Umbilical cord (tissue), 2 donors: ENCODE data around the gene CAVIN4. TPM values are rescaled to one million over a fixed set of nuclear protein-coding genes. Genes with fewer than 3 reads are reported as not detected.

Source experiments
- DNase-seq: peaks from one replicate; pipeline ENCODE4 v3.0.0-alpha.2; 2015; ENCODE audit warnings: low spot score
- total RNA-seq: library from RNA; depleted of rRNA; stranded (reverse); fragments of >200 nt; gene quantifications from one replicate; pipeline ENCODE4 v1.2.3, GENCODE V29; 2014; ENCODE audit warnings: low replicate concordance; ENCODE audit not compliant: insufficient read depth

CAVIN4 gene
- total RNA-seq, 1 donor from 2014 or later = 2.4 TPM

DNA sequence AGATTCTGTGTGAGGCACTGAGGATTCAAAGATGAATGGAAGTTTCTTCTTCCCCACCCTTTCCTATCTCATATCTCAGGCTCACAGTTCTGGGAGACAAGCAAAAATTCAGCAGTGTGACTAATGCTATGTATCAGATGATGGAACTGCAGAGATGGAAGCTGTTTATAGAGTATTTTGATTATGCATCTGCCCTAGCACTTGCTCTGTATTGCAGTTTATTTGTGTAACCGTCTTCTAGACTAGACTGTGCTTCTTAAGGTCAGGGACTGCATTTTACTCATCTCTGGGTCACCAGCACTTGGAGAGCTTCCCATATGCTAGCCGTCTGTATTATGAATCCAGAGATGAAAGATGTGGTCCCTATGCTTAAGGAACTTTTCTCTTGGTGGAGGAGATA is 12.6 kb downstream of the CAVIN4 start:
- DNase-seq = no peak

DNA sequence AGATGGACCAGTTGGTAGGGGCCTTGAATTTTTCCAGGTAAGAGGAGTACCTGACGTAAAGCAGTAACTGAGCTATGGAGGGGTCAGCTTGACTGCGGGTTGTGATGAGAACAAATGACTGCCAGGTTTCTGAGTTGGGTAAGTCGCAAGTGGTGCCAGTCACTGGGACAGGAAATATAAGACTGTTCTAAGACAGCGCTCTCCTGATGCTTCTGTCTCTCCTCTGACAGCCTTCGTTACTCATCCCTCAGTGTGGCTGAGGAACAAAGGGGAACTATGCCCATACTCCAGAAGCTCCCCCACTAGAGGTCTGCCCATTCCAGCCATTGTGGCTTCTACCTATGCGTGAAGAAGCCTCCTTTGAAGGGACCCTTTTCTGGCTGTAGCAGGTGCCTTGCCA is 13.3 kb downstream of the CAVIN4 start:
- no peak for DNase-seq

DNA sequence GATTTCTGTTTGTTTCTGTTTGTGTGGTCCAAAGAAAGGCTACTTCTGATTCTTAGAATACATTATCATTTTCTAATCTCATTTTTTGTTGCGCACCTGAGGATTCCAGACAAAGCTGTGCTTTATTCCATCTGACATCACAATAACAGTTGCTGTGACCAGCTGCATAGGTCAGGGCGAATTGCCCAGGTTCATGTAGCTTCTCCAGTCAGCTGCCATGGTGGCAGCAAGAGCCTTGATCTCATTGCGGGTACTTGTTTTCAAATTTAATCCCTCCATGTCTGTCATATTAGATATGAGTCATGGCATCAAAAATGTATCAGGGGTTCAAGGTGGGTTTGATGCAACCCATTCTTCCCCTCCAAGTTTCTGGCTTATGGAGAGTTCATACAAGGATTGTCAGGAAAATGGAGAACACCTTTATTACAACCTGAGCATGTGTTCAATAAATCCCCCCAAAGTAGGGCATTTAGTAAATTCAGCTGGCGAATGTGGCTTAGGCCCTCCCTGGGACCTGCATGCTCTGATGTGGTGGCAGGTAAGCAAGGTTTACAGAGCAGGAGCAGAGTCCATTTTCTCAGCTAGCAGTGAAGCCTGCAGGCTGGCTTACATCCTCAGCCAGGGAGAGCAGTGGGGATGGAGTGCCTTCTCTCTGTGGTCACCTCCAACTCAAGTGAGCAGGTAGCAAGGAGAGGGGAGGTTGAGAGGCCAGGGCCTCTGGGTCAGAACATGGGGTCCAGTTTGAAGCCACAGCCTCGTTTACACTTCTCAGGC is 13.9 kb downstream of the CAVIN4 start:
- no peak for DNase-seq

DNA sequence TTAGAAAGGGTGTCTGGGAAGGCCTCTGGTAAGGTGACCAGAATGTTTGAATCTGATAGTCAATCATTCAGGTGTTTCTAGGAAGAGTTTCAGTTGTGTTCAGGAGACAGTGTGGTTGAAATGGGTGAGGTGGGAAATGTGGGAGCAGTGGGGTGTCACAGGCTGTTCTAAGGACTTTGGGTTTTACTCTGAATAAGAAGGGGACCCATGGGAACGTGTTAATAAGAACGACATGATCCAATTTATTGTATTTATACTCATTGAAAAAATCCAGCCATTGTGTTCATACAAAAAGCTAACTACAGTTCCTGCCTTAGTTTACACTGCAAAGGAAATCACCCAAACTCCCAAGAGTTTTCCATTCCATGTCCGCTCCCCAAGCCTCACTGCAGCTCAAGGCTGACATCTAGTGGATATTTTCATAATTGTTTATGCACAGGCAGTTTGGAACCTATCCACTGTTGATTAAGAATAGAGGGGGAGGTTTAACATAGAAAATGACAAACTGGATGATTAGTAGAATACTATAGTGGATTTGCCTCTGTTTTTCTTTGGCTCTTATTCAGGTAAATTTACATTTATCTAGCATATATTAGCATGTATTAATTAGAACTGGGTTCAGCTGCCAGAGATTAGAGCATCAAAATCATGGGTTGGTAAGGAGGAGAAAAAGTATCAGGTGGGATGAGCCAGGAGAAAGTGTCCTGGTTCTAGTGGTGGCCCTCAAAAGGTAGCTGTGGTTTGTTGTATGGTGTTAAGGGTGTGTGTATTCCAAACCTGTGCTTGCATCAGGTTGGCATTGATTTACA is 17.7 kb downstream of the CAVIN4 start:
- peak; percentile 71 for DNase-seq

- no peak for DNase-seq
These were observed 19.4 kb downstream of the CAVIN4 start for GRCh38 chr9:100597236-100597635.

- peak; percentile 83 for DNase-seq
These were observed 20.8 kb downstream of the CAVIN4 start for GRCh38 chr9:100598641-100599145.

DNA sequence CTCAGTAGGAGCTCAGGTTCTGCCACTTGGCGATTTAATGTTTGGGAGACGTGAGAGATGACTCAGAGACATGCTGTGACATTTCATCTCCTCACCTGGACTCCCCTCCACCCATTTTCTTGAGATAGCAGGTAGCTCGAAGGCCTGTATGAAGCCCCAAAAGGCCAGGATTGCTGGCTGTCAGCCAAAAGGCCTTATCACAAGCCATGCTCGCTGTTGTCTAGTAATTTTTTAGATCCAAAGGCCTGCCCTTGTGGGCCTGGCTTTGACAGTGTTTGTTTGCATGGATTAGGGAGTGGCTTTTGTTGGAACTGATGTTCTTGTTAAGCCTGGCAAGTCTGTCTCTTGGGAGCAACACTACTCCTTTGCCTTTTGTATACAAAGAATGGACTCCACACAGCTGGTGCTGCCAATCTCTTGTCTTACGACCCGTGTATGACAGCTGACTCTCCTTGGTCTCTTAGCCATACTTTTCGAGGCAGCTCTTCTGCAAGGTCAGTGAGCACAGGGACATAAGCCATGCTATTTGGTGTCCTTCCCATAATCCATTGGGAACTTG is 22.7 kb downstream of the CAVIN4 start:
- no peak for DNase-seq

DNA sequence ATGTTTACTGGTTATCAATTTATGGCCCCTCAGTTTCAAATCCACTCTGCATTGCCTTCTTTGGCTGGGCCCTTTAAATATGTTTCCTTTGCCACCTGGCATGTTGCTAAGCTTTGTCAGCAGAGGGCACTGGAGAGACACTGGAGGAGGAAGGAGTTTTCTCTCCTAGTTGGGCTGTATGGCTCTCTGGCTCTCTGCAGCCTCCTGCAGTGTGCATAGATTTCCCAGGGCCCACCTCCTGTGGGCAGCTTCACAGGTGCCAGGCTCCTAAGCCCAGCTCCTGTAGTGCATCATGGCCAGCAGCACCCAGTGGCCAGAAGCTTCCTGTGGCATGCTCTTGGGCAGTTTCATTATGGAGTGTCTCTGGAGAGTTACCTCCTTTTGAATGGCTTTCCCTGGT is 23.3 kb downstream of the CAVIN4 start:
- DNase-seq = peak; percentile 30

GRCh38 chr9:100602342-100602801 is 24.5 kb downstream of the CAVIN4 start:
- DNase-seq = peak; percentile 65

GRCh38 chr9:100605405-100605804 is 27.5 kb downstream of the CAVIN4 start:
- DNase-seq = no peak

- DNase-seq = no peak
These were observed 41.3 kb downstream of the CAVIN4 start for GRCh38 chr9:100619194-100619593.

DNA sequence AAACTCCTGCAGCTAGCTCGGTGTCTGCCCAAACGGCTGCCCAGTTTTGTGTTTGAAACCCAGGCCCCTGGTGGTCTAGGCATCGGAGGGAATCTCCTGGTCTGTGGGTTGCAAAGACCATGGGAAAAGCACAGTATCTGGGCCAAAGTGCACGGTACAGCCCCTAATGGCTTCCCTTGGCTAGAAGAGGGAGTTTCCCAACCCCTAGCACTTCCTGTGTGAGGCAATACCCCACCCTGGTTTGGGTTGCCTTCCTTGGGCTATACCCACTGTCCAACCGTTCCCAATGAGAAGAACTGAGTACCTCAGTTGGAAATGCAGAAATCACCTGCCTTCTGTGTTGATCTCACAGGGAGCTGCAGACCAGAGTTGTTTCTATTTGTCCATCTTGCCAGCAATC is 41.8 kb downstream of the CAVIN4 start:
- DNase-seq = no peak

DNA sequence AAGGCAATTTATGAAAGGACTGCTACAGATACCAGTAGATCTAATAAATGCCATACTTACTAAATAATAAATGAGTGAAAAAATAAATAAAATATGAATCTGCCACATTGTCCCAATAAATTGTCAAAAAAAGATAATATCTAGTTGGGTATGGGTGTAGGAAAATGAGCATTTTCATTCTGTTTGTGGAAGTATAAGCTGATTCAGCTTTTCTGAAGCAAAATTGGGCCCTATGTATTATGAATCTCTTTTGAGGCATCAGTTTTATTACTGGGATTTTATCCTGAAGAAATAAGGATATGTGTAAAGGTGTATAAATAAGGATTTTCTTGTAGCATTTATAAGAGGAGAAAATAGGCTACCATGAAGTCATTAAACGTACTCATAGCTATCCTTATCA is 46.1 kb downstream of the CAVIN4 start:
- DNase-seq = no peak

- DNase-seq = no peak
These were observed 49.1 kb downstream of the CAVIN4 start for GRCh38 chr9:100626949-100627348.

- no peak for DNase-seq
These were observed 59.9 kb downstream of the CAVIN4 start for GRCh38 chr9:100637787-100638186.

Other genes with a start within 250 kb of the CAVIN4 start
- 21.7 TPM for gene TEX10, start 225.1 kb upstream of the CAVIN4 start, total RNA-seq
- 28.2 TPM for gene MSANTD3, start 150.9 kb upstream of the CAVIN4 start, total RNA-seq
- gene TMEFF1, start 104.9 kb upstream of the CAVIN4 start, total RNA-seq = not detected